GM12878 (cell line): ENCODE measurements around the gene SIM2. TPM values are rescaled to one million over a fixed set of nuclear protein-coding genes. Genes with fewer than 3 reads are reported as not detected.

ENCODE experiments used
- ATAC-seq: fragments of 200-7000 bp; cut with Tn5 transposase; 3 replicates; pipeline ENCODE4 v1.9.1; 2020; ENCODE audit warnings: mild to moderate bottlenecking, moderate library complexity
- BruUV-seq: library from RNA; stranded (reverse); fragments of 400-500 nt; replicated peaks from 2 replicates; lab custom pipeline; 2021; lab: Mats Ljungman, UMichigan
- CTCF ChIA-PET: fragments of 300-600 bp; sonication (Branson Sonifier 250); formaldehyde crosslinking; extraction: SDS; loops from one replicate; lab custom pipeline; 2021; ENCODE audit warnings: inconsistent platforms; lab: Yijun Ruan, JAX
- POLR2A ChIA-PET: fragments of 350-600 bp; formaldehyde crosslinking; extraction: SDS; loops from one replicate; lab custom pipeline; 2021; ENCODE audit warnings: inconsistent platforms; lab: Charles Lee
- RAD21 ChIA-PET: fragments of 300-600 bp; sonication (Branson Sonifier 250); formaldehyde crosslinking; loops from one replicate; lab custom pipeline; 2023; ENCODE audit warnings: antibody characterized with exemption; ENCODE audit not compliant: unreplicated experiment; lab: Charles Lee
- SMC1A ChIA-PET: fragments of 300-600 bp; sonication (Branson Sonifier 250); formaldehyde crosslinking; loops from one replicate; lab custom pipeline; 2023; ENCODE audit not compliant: unreplicated experiment, uncharacterized antibody; lab: Charles Lee
- DNase-seq: peaks from one replicate; pipeline ENCODE4 v3.0.0-alpha.2; 2011; ENCODE audit warnings: low read depth, low spot score
- FAIRE-seq: peaks from 3 replicates; lab custom pipeline; 2011; peaks lifted over from hg19 to GRCh38; lab: Jason Lieb, UNC
- H2AFZ ChIP-seq: 2 replicates; pipeline ENCODE4 v1.6.0; 2011; ENCODE audit warnings: low read depth, low read length, control low read depth; ENCODE audit not compliant: control insufficient read depth
- H3K27ac ChIP-seq: 2 replicates; pipeline ENCODE4 v1.5.1; 2011; ENCODE audit warnings: control low read depth; ENCODE audit not compliant: control insufficient read depth, insufficient read depth
- H3K27me3 ChIP-seq, 2 experiments: replicated peaks in 1 of 2; 2 replicates each; pipeline versions ENCODE4 v1.6.0 to v1.6.1; 2011; ENCODE audit warnings: low read length in 1 of 2; ENCODE audit not compliant: control insufficient read depth in 2 of 2, insufficient read depth in 2 of 2
- H3K36me3 ChIP-seq, 2 experiments: 2 replicates each; pipeline ENCODE4 v1.5.1; 2011; ENCODE audit warnings: low read length in 1 of 2; ENCODE audit not compliant: control insufficient read depth in 2 of 2, insufficient read depth in 2 of 2
- H3K4me1 ChIP-seq: 2 replicates; pipeline ENCODE4 v1.6.1; 2011; ENCODE audit warnings: mild to moderate bottlenecking, low read length, moderate library complexity, mixed read lengths; ENCODE audit not compliant: control insufficient read depth, insufficient read depth
- H3K4me2 ChIP-seq: 2 replicates; pipeline ENCODE4 v1.6.0; 2011; ENCODE audit warnings: control low read depth; ENCODE audit not compliant: control insufficient read depth, insufficient read depth
- H3K4me3 ChIP-seq: fragments of 200-600 bp; sonication (generic); 2 replicates; pipeline ENCODE4 v1.5.1; 2016
- H3K79me2 ChIP-seq: 2 replicates; pipeline ENCODE4 v1.6.0; 2011; ENCODE audit warnings: low read length; ENCODE audit not compliant: control insufficient read depth, insufficient read depth
- H3K9ac ChIP-seq: 2 replicates; pipeline ENCODE4 v1.8.0; 2011; ENCODE audit warnings: low read length, control low read depth, mixed read lengths; ENCODE audit not compliant: control insufficient read depth, insufficient read depth
- H3K9me3 ChIP-seq: replicated peaks from 3 replicates; pipeline ENCODE4 v1.5.1; 2011; ENCODE audit warnings: mild to moderate bottlenecking, low read length; ENCODE audit not compliant: control insufficient read depth, insufficient read depth
- H4K20me1 ChIP-seq: 2 replicates; pipeline ENCODE4 v1.6.0; 2011; ENCODE audit not compliant: control insufficient read depth, insufficient read depth
- BHLHE40 ChIP-seq, 2 experiments: fragments of 450-650 bp in 1 of 2; IDR thresholded peaks; 2 replicates each; pipeline ENCODE4 v1.6.1; 2011 to 2017; ENCODE audit warnings: low read depth in 2 of 2, borderline replicate concordance in 1 of 2, improper control_type of control experiment in 1 of 2, low read length in 1 of 2, mild to moderate bottlenecking in 1 of 2
- HSF1 ChIP-seq: fragments of 150-350 bp; IDR thresholded peaks from 2 replicates; pipeline ENCODE4 v1.6.1; 2014; ENCODE audit warnings: mild to moderate bottlenecking, low read depth, low read length
- POLR2A ChIP-seq: IDR thresholded peaks from 2 replicates; pipeline ENCODE4 v1.6.1; 2011; ENCODE audit warnings: low read depth, mild to moderate bottlenecking, low read length
- RB1 ChIP-seq: fragments of 450-650 bp; formaldehyde crosslinking; IDR thresholded peaks from 2 replicates; pipeline ENCODE4 v1.6.1; 2017; ENCODE audit warnings: mild to moderate bottlenecking, borderline replicate concordance
- RBBP5 ChIP-seq: fragments of 200-600 bp; sonication (generic); conservative IDR thresholded peaks from 2 replicates; pipeline ENCODE4 v1.6.1; 2016
- RELA ChIP-seq: fragments of 450-650 bp; IDR thresholded peaks from 2 replicates; pipeline ENCODE4 v1.8.0; 2014; ENCODE audit warnings: borderline replicate concordance; ENCODE audit not compliant: partially characterized antibody
- REST ChIP-seq: IDR thresholded peaks from 2 replicates; pipeline ENCODE4 v1.6.1; 2012; ENCODE audit warnings: mild to moderate bottlenecking, low read depth, low read length
- ZSCAN29 ChIP-seq: fragments of 450-650 bp; IDR thresholded peaks from 2 replicates; pipeline ENCODE4 v1.6.1; 2017; ENCODE audit warnings: mild to moderate bottlenecking, moderate library complexity
- WGBS: methylation state at CpG from one replicate; pipeline ENCODE4 v1.1.6; 2016; ENCODE audit warnings: low lambda C conversion rate; ENCODE audit not compliant: insufficient replicate concordance, insufficient coverage; ENCODE audit errors: missing lambda C conversion rate; 5-methylcytosine and 5-hydroxymethylcytosine counted together
- in situ Hi-C: fragments of 300-500 bp; cut with MboI; formaldehyde crosslinking; loops from 9 replicates; pipeline ENCODE4 v1.14.3; 2018; ENCODE audit warnings: mixed read lengths
- intact Hi-C: fragments of 100-400 bp; cut with micrococcal nuclease; formaldehyde crosslinking; loops from one replicate; pipeline ENCODE4 v1.14.2; 2022; ENCODE audit not compliant: unreplicated experiment
- polyA plus RNA-seq, 11 experiments: library from polyadenylated mRNA; depleted of rRNA in 4 of 11; unstranded in 6 of 11; stranded (reverse) in 5 of 11; fragments of >200 nt; fragmentation: Nextera tagmentation in 4 of 11; fragmentation: Illumina TruSeq in 1 of 11; extraction: Ambion mirVana in 4 of 11; extraction: Trizol in 1 of 11; gene quantifications; 1 replicate in 1 of 11; 2 replicates in 10 of 11; pipeline versions ENCODE4 v1.2.1 to v1.2.3, GENCODE V29; 2011 to 2016; ENCODE audit warnings: inconsistent platforms in 2 of 11, missing spikeins in 2 of 11, low read depth in 1 of 11
- total RNA-seq, 4 experiments: library from RNA; depleted of rRNA in 3 of 4; stranded (reverse); fragments of >200 nt in 3 of 4; fragmentation: Illumina TruSeq in 1 of 4; extraction: Trizol in 1 of 4; gene quantifications; 2 replicates each; pipeline versions ENCODE4 v1.2.1 to v1.2.3, GENCODE V29; 2013 to 2021

SIM2 gene
- total and polyA plus RNA-seq, 10 of the 15 experiments (the other 5 are each of a cell fraction or from before 2014, with no cell fraction given), result 0.02 to 0.15 (median 0.05) TPM; not detected in 7

- BruUV-seq, result no TSS peak
- ChIA-PET POLR2A (no interaction called here), RAD21 (no interaction called here), SMC1A (no interaction called here), CTCF (no interaction called here)
- no peak for DNase-seq
- H3K27ac ChIP-seq, result no peak overlapping the region
- no peaks in the 10 kb centered on the region for H3K79me2 ChIP-seq
- no peak overlapping the region for H2AFZ ChIP-seq
- H3K9ac ChIP-seq, result no peak overlapping the region
- H3K36me3 ChIP-seq, result no peaks in the 10 kb centered on the region
- intact Hi-C loops, result no loop called here
- no peak overlapping the region for H3K4me2 ChIP-seq
- in situ Hi-C loops, result no loop called here
- H3K4me1 ChIP-seq, result no peaks in the 10 kb centered on the region
- no peaks in the 10 kb centered on the region for H4K20me1 ChIP-seq
- TF ChIP-seq BHLHE40 (IDR thresholded peaks at IDR 0.05; ENCODE audit: borderline replicate concordance in 1 of 2, low read depth in 2 of 2, low read length in 1 of 2) (no peak), RBBP5 (no peak), HSF1 (no peak), POLR2A (no peak), ZSCAN29 (no peak), RELA (no peak), REST (no peak), RB1 (no peak)
- peaks cover 7 to 13% of the 10 kb centered on the region in 2 experiments for H3K27me3 ChIP-seq
- ATAC-seq, result no peak
- FAIRE-seq, result no peak
- H3K9me3 ChIP-seq, result no peaks in the 10 kb centered on the region
- 36% methylated on average over 9 of the region's 9 CpGs for WGBS
- H3K4me3 ChIP-seq, result no peak overlapping the region
These were observed 44.5 kb downstream of the SIM2 start for GRCh38 chr21:36743446-36743845.
